ENCODE results near the gene LAMA1.

DNA sequence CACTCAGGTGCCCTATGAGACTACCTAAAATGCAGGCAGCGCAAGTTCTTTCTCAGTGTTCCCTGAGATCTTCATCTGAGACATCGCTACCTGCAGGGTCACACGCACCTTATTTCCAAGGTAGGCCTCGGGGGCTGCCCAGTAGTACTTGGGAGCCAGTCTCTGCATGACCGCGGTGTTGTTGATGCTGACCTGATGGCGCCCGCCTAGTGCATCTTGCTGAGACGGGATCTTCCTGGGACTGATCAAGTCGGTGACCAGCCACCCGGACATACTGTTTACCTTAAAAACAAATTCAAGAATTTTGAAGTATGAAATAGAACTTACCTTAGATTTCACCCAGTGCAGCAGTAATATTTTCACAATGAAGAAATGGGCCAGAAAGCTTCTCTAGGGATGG is 80.1 kb downstream of the LAMA1 start:
- TF ChIP-seq POLR2A (IDR thresholded peaks at IDR 0.05; ENCODE audit: control extremely low read depth in 1 of 2, low read depth in 2 of 2, low read length in 2 of 2) (no peak), EZH2 (IDR thresholded peaks at IDR 0.05; ENCODE audit: low read depth, low read length, severe bottlenecking) (no peak), CTCF (IDR thresholded peaks at IDR 0.05; ENCODE audit: control extremely low read depth in 1 of 3, insufficient read depth in 1 of 3, low read depth in 1 of 3, low read length in 3 of 3) (no peak), POLR2AphosphoS5 (IDR thresholded peaks at IDR 0.05; ENCODE audit: low read depth, low read length) (no peak), YY1 (IDR thresholded peaks at IDR 0.05; ENCODE audit: low read depth, low read length) (no peak), TAF1 (IDR thresholded peaks at IDR 0.05; ENCODE audit: low read depth, low read length) (no peak), EP300 (IDR thresholded peaks at IDR 0.05; ENCODE audit: borderline replicate concordance in 1 of 2, low read depth in 2 of 2, low read length in 2 of 2) (no peak), RBBP5 (IDR thresholded peaks at IDR 0.05; ENCODE audit: borderline replicate concordance, low read depth, low read length) (no peak), RAD21 (IDR thresholded peaks at IDR 0.05 in 1 of 2, conservative IDR thresholded peaks at IDR 0.05 in 1 of 2; ENCODE audit: low read depth in 2 of 2, low read length in 2 of 2) (no peak), RNF2 (IDR thresholded peaks at IDR 0.05; ENCODE audit: borderline replicate concordance, low read depth, low read length, missing control alignments, poor library complexity, severe bottlenecking) (no peak), HDAC2 (IDR thresholded peaks at IDR 0.05; ENCODE audit: borderline replicate concordance in 1 of 2, low read depth in 2 of 2, low read length in 2 of 2) (no peak), GABPA (IDR thresholded peaks at IDR 0.05; ENCODE audit: borderline replicate concordance, insufficient read depth, low read length) (no peak)
- TF ChIP-seq, protein P1, sequence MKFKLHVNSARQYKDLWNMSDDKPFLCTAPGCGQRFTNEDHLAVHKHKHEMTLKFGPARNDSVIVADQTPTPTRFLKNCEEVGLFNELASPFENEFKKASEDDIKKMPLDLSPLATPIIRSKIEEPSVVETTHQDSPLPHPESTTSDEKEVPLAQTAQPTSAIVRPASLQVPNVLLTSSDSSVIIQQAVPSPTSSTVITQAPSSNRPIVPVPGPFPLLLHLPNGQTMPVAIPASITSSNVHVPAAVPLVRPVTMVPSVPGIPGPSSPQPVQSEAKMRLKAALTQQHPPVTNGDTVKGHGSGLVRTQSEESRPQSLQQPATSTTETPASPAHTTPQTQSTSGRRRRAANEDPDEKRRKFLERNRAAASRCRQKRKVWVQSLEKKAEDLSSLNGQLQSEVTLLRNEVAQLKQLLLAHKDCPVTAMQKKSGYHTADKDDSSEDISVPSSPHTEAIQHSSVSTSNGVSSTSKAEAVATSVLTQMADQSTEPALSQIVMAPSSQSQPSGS (IDR thresholded peaks at IDR 0.05; ENCODE audit: low read length): no peak

Measured in H1 (cell line).